ENCODE results near the gene ACOXL.

Gene ACOXL

GRCh38 chr2:110828330-110828729 lies 96.0 kb downstream of the ACOXL start:
- POLR2A ChIA-PET (ENCODE audit: low non-redundant PET) = no interaction called here
- TF ChIP-seq CTCF (conservative IDR thresholded peaks at IDR 0.05; ENCODE audit: low read depth) = no peak
- CTCF ChIA-PET = interaction anchor here (0.9 kb wide), 1 partner anchor 16 kb away, joined by 6 read pairs; no protein-coding TSS in a partner anchor

GRCh38 chr2:110829413-110830146 lies 97.2 kb downstream of the ACOXL start:
- ChIA-PET CTCF (no interaction called here), POLR2A (ENCODE audit: low non-redundant PET) (no interaction called here)
- TF ChIP-seq CTCF (conservative IDR thresholded peaks at IDR 0.05; ENCODE audit: low read depth) = no peak
- no peak for DNase-seq (ENCODE audit: low spot score)
- no peak overlapping the region for H3K27ac ChIP-seq

More at GRCh38 chr2:110828330-110828729, 96.0 kb downstream of the ACOXL start:
- DNase-seq (ENCODE audit: low spot score) = no peak
- no peak overlapping the region for H3K27ac ChIP-seq

GRCh38 chr2:110832740-110833139 lies 100.4 kb downstream of the ACOXL start:
- H3K27ac ChIP-seq = no peak overlapping the region
- ChIA-PET POLR2A (ENCODE audit: low non-redundant PET) (no interaction called here), CTCF (no interaction called here)
- no peak for DNase-seq (ENCODE audit: low spot score)
- no peak for TF ChIP-seq CTCF (conservative IDR thresholded peaks at IDR 0.05; ENCODE audit: low read depth)

GRCh38 chr2:110834134-110834827 lies 101.9 kb downstream of the ACOXL start:
- no peak for TF ChIP-seq CTCF (conservative IDR thresholded peaks at IDR 0.05; ENCODE audit: low read depth)
- no peak for DNase-seq (ENCODE audit: low spot score)
- ChIA-PET POLR2A (ENCODE audit: low non-redundant PET) (no interaction called here), CTCF (no interaction called here)
- no peak overlapping the region for H3K27ac ChIP-seq

- no peak for DNase-seq (ENCODE audit: low spot score)
- no peak overlapping the region for H3K27ac ChIP-seq
- CTCF ChIA-PET = interaction anchor here (0.8 kb wide), 1 partner anchor 42 kb away, joined by 5 read pairs; no protein-coding TSS in a partner anchor
- POLR2A ChIA-PET (ENCODE audit: low non-redundant PET) = no interaction called here
- no peak for TF ChIP-seq CTCF (conservative IDR thresholded peaks at IDR 0.05; ENCODE audit: low read depth)
Observed at GRCh38 chr2:110836671-110837070, 104.3 kb downstream of the ACOXL start.

GRCh38 chr2:110837446-110838409 lies 105.4 kb downstream of the ACOXL start:
- POLR2A ChIA-PET (ENCODE audit: low non-redundant PET) = no interaction called here
- no peak overlapping the region for H3K27ac ChIP-seq
- DNase-seq (ENCODE audit: low spot score) = no peak
- no peak for TF ChIP-seq CTCF (conservative IDR thresholded peaks at IDR 0.05; ENCODE audit: low read depth)
- CTCF ChIA-PET = no interaction called here

Measured in RWPE1 (cell line).